ENCODE data around the gene CGA.

The CGA gene

DNA sequence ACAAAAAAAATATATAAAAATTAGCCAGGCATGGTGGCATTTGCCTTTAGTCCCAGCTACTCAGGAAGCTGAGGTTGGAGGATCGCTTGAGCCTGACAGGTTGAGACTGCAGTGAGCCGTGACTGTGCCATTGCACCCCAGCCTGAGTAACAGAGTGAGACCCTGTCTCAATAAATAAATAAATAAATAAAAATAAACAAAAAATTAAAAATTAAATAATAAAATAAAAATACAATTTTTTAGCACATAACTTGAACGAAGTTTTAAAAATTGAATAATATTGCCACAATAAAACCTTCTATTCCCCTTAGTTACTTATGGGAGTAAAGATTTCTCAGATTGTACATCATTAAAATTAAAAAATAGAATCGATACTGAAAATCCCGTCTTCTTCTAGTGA, 29.2 kb upstream of the CGA start:
- no peaks in the 10 kb centered on the region for H3K9me3 ChIP-seq
- no peak for DNase-seq
- H3K4me1 ChIP-seq, result no peaks in the 10 kb centered on the region
- 0 out of 2 replicates have a peak, but pooled peaks cover 3% of the 10 kb centered on the region for H3K27me3 ChIP-seq
- H3K36me3 ChIP-seq, result no peaks in the 10 kb centered on the region
- TF ChIP-seq CTCF (IDR thresholded peaks at IDR 0.05; ENCODE audit: low read depth, low read length), result no peak
- H3K4me3 ChIP-seq (ENCODE audit: low read depth, low read length), result no peak overlapping the region

- no peak for DNase-seq
- H3K4me1 ChIP-seq, result no peaks in the 10 kb centered on the region
- no peak overlapping the region for H3K4me3 ChIP-seq (ENCODE audit: low read depth, low read length)
- H3K27me3 ChIP-seq, result 0 out of 2 replicates have a peak, but pooled peaks cover 3% of the 10 kb centered on the region
- H3K9me3 ChIP-seq, result no peaks in the 10 kb centered on the region
- no peak for TF ChIP-seq CTCF (IDR thresholded peaks at IDR 0.05; ENCODE audit: low read depth, low read length)
- H3K36me3 ChIP-seq, result no peaks in the 10 kb centered on the region
These were observed 27.6 kb upstream of the CGA start for GRCh38 chr6:87122477-87122876.

- TF ChIP-seq CTCF (IDR thresholded peaks at IDR 0.05; ENCODE audit: low read depth, low read length), result no peak
- Histone ChIP-seq H3K36me3 (no peaks in the 10 kb centered on the region), H3K9me3 (no peaks in the 10 kb centered on the region), H3K27me3 (no peaks in the 10 kb centered on the region), H3K4me3 (ENCODE audit: low read depth, low read length) (no peak overlapping the region), H3K4me1 (no peaks in the 10 kb centered on the region)
- no peak for DNase-seq
These were observed 23.1 kb upstream of the CGA start for GRCh38 chr6:87118054-87118453.

DNA sequence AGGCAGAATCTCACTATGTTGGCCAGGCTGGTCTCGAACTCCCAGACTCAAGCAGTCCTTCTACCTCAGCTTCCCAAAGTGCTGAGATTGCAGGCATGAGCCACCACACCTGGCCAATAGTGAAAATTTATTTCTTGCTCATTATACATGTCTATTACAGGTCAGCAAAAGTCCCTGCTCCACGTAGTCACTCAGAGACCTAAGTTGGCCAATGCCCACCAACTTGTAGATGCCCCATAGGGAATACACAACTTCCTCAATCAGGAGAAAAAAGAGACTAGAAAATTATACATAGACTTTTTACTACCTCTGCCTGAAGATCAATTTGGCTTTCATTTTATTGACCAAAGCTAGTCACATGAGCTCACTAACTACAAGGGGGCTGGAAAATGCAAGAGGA, 22.0 kb upstream of the CGA start:
- Histone ChIP-seq H3K27me3 (no peaks in the 10 kb centered on the region), H3K9me3 (no peaks in the 10 kb centered on the region), H3K4me1 (no peaks in the 10 kb centered on the region), H3K36me3 (no peaks in the 10 kb centered on the region), H3K4me3 (ENCODE audit: low read depth, low read length) (no peak overlapping the region)
- DNase-seq, result no peak
- TF ChIP-seq CTCF (IDR thresholded peaks at IDR 0.05; ENCODE audit: low read depth, low read length), result no peak

GRCh38 chr6:87115402-87116135, 20.7 kb upstream of the CGA start:
- Histone ChIP-seq H3K9me3 (no peaks in the 10 kb centered on the region), H3K4me3 (ENCODE audit: low read depth, low read length) (no peak overlapping the region), H3K27me3 (no peaks in the 10 kb centered on the region), H3K36me3 (no peaks in the 10 kb centered on the region), H3K4me1 (no peaks in the 10 kb centered on the region)
- no peak for TF ChIP-seq CTCF (IDR thresholded peaks at IDR 0.05; ENCODE audit: low read depth, low read length)
- no peak for DNase-seq

DNA sequence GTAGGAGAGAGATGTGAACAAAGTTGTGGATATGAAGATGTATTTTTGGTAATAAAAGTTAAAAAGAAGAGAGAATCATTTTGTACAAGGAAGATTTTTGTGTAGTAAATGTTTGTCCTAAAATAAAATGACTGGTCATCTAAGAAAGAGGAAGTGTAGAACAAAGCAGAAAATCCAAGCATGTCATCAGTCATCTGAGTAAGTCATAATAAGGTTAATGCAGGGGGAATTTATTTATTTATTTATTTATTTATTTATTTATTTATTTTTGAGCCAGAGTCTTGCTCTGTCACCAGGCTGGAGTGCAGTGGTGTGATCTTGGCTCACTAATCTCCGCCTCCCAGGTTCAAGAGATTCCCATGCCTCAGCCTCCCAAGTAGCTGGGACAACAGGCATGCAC, 15.7 kb upstream of the CGA start:
- Histone ChIP-seq H3K9me3 (no peaks in the 10 kb centered on the region), H3K27me3 (no peaks in the 10 kb centered on the region), H3K36me3 (no peaks in the 10 kb centered on the region), H3K4me3 (ENCODE audit: low read depth, low read length) (no peak overlapping the region), H3K4me1 (no peaks in the 10 kb centered on the region)
- TF ChIP-seq CTCF (IDR thresholded peaks at IDR 0.05; ENCODE audit: low read depth, low read length), result no peak
- DNase-seq, result no peak

Measured in BE2C (cell line).